Head of caudate nucleus (tissue), 42 donors: ENCODE results near the gene SNX20.
A peak's percentile ranks its signal among the peaks of the same experiment; 100 is the strongest.

Experiments
- DNase-seq, 42 donors: peaks; one replicate each; pipeline versions ENCODE4 v3.0.0 to v3.0.0-alpha.2; 2020 to 2021; ENCODE audit warnings: mixed read lengths in 7 of 42
- intact Hi-C: fragments of 100-400 bp; cut with DNase I; formaldehyde crosslinking; loops from one replicate; pipeline ENCODE4 v1.15.0; 2022

The SNX20 gene

DNA sequence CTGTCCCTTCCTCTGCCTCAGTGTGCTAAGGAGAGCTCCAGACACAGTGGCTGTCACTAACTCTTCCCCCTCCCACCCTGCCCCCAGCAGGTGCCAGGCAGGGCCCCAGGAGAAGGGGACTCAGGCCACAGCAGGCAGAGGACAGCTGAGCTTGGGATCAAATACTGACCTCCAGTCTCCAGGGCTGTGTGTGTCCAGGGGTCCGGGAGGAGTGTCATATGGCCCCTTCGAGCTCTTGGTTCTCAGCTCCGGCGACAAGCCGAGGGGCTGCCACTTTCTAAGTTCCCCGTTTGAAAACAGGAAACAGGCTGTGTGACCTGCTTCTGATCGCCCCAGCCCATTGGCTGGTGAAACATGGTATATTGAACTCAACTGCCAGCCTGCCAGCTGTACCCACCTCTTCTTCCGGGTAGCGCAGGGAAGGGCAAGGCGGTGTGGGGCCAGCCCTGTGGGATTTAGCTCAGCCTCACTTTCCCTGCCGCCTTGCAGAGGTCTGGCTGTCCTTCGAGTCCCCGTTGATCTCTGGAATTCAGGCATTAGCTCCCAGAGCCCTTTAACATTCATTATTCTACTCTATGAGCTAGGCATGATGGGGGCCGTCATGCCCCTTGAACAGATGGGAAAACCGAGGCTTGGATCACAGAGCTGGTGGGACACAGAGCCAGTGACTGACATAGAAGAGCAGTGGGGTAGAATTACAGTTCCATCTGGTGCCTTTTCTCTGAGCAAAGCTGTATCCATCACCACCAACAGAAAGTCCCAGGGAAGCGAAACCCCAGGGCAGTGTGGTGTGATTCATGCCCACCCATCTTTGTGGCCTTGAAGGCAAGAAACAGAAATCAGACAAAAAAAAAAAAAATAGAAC, at the start of gene SNX20:
Gene SNX20, minus strand, starts transcription at position 292 of the 865 bp plus-strand sequence. CDS start 3,786 bp downstream, outside the sequence.
- DNase-seq: peak in 10 of 42 donors; percentile 21 to 58 (median 36)
- intact Hi-C loops: no loop called here

- intact Hi-C loops: no loop called here
Measured at GRCh38 chr16:50724306-50724705, 43.2 kb upstream of the SNX20 start.

GRCh38 chr16:50722960-50723359, 41.8 kb upstream of the SNX20 start:
- no peak for DNase-seq
- intact Hi-C loops: no loop called here

More at GRCh38 chr16:50724306-50724705, 43.2 kb upstream of the SNX20 start:
- no peak for DNase-seq

DNA sequence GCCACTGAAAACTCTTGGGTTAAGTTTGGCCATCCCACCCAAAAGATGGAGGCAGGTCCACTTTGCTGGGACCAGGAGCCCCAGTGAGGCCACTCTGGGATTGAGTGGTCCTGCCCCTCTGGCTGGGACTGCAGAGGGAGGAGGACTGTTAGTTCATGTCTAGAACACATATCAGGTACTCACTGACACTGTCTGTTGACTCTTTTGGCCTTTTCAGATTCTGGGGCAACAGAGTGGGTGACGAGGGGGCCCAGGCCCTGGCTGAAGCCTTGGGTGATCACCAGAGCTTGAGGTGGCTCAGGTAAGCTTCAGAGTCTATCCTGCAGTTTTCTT, 41.3 kb upstream of the SNX20 start:
- DNase-seq: no peak
- intact Hi-C loops: no loop called here

DNA sequence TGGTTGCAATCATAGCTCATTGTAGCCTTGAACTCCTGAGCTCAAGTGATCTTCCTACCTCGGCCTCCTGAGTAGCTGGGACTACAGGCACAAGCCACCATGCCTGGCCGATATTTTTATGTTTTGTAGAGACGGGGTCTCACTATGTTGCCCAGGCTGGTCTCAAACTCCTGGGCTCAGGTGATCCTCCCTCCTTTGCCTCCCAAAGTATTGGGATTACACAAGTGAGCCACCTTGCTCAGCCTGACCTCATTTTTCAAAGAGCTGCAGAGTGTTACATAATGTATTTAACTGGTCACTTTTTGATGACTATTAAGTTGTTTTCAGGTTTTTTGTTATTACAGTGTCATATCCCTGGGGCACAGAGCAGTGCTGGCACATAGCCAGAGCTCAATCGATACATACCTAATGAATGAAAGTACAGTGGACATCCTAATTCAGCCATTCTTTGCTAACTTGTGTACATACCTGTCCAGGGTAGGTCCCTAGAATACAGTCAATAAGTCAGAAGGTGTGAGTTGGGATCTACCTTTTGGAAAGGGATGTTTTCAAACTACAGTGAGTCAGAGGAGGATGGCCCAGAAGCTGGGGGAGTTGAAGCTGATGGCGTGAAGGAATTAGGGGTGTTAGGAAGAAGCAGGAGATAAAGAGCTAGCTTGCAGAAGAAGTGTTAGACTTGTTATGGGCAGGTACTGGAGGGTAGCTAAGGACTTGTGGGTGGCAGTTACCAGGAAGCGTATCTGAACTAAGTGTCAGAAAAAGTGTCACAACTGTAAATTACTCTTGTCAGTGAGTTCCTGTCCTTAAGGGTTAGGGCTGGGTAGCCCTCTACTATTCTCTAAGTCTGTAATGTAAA, 40.7 kb upstream of the SNX20 start:
- intact Hi-C loops: no loop called here
- DNase-seq: no peak

DNA sequence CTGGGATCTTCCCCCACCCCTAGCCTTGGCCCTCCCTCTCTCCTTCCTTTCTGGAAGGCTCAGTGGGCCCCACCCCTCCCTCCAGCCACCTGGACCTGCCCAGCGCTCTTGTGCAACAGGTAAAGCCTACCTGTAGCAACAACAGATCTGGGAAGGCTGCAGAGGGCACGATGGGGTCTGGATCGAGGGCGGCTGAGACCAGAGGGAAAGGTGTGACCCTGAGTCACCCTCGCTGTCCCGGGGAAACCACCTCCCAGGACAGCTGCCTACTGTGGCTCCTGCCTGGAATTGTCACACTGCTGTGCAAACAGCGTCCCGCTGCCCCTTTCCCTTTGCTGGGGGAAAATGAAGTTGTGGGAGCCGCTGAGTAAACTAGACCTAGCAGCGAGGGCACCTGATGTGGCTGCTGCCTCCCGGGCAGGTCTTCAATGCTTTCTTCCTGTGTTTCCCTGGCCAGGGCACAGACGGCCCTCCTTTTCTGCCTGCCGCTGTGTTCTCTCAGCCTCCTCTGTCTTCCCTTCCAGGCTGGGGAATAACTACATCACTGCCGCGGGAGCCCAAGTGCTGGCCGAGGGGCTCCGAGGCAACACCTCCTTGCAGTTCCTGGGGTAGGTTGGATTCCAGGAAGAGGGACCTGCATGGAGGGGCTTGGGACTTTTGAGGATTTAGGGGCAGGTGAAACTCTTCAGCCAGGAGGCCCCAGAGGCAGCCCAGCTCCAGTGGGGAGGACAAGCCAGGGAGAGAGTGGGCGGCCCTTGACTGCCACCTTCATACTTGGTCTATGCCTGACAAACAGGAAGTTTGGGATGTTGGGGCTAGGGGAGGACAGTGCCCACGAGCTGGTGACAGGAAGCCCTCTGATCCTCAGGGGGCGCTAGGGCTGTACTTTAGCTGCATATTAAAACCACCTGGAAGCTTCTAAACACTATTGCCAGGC, 38.6 kb upstream of the SNX20 start:
- intact Hi-C loops: no loop called here
- DNase-seq: no peak

GRCh38 chr16:50718761-50719400, 37.8 kb upstream of the SNX20 start:
- no peak for DNase-seq
- intact Hi-C loops: no loop called here

- DNase-seq: no peak
- intact Hi-C loops: no loop called here
Measured at GRCh38 chr16:50718061-50718760, 37.1 kb upstream of the SNX20 start.

- intact Hi-C loops: no loop called here
- no peak for DNase-seq
Measured at GRCh38 chr16:50717494-50717893, 36.4 kb upstream of the SNX20 start.

DNA sequence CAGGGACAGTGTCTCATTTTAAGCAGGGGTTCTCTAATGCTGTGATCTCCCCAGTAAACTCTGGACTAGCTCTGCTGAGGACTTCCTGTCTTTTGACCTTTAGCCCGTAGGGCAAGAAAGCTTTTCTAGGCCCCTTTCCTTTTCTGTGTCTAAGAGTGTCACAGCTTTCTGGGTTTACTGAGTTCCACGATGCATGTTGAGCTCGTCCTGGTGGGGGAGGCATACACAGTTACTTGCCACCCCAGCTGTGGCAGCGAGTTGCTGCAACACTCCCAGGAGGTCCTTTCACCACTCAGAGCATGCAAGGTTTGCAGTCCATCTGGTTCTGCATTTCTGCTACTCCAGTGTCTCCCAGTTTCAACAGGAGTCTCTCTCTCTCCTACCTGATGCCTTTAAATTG, 36.0 kb upstream of the SNX20 start:
- intact Hi-C loops: no loop called here
- DNase-seq: no peak

DNA sequence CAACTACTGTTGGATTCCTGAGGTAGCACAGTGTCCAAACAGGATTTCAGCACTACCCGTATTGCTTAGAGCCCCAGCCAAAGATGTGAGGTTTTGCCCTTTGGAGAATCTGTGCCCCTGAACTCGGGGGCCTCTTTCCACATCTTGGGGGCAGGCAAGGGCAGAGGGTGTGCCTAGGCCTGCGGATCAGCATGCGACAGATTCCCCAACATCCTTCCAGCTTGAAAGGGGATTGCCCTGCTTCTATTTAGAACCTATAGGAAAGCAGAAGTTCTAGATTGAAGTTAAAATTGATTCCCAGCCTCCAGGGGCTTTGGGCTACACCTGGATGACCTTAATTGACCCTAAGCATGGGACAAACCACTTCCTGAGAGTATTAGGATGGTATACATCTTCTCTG, 31.8 kb upstream of the SNX20 start:
- DNase-seq: no peak
- intact Hi-C loops: no loop called here

DNA sequence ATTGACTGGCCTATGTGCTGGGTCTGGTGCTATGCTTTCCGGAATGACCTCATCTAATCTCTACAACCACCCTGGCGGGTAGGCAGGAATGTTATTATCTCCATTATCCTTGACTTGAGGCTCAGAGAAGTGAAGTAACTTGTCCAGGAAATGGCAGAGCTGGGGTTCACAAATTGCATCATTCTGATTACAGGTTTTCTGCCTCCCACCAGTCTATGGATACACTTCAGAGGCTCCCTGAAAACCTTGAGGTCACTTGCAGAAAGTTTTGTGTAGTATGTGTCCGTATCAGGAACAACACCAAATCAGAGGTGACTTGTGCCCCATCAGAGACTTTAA, 31.4 kb upstream of the SNX20 start:
- intact Hi-C loops: no loop called here
- DNase-seq: no peak

GRCh38 chr16:50711862-50712559, 30.9 kb upstream of the SNX20 start:
- intact Hi-C loops: no loop called here
- DNase-seq: peak; percentile 66 to 93 (median 84)

DNA sequence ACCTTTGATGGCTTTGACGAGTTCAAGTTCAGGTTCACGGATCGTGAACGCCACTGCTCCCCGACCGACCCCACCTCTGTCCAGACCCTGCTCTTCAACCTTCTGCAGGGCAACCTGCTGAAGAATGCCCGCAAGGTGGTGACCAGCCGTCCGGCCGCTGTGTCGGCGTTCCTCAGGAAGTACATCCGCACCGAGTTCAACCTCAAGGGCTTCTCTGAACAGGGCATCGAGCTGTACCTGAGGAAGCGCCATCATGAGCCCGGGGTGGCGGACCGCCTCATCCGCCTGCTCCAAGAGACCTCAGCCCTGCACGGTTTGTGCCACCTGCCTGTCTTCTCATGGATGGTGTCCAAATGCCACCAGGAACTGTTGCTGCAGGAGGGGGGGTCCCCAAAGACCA, 29.9 kb upstream of the SNX20 start:
- intact Hi-C loops: no loop called here
- DNase-seq: no peak

DNA sequence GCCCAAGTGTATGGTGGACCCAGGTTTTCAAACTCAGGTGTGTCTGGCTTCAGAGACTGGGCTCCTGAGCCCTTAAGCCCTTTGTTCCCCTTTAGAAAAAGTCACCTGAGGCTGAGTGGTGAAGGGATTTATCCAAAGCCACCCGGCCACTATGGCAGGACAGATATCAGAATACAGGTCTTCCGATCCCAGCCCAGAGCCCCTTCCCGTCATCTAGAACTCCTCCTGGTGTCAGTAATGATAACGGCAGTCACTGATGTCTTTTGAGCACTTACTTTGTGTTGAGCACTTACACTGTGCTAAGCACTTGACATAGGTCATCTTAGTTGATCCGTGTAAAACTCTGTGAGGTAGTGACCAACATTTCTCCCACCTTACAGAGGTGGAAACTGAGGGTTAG, 28.9 kb upstream of the SNX20 start:
- intact Hi-C loops: no loop called here
- DNase-seq: no peak

DNA sequence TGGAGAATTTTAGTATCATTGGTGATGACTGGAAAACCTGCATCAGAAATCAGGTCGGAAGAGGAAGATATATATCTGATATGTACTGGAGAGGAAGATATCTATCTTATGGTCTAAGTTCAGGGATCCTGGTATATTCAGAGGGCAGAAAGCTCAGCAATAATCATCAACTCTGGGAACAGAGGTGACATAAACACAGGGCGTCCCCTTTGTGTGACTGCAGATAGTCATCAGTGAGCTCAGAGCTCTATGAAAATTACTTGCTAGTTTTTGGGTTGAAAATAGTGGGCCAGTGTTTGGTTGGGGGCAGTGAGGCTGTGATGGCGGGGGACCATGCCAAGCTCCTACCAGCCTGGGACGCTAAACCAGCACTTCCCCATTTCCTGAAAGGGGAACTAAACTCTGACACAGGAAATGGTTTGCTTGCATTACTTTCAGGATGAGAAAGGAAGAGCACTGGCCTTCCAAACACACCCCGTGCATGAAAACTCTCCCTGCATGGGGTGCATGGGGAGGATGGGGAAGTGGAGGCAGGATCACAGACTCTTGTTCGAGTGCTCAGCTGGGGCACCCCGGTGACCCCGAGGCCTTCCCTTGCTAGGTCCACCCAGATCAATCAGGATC, 28.1 kb upstream of the SNX20 start:
- intact Hi-C loops: no loop called here
- DNase-seq: peak in 3 of 42 donors; percentile 5 to 24 (median 14)

GRCh38 chr16:50708373-50709060, 27.4 kb upstream of the SNX20 start:
- intact Hi-C loops: no loop called here
- DNase-seq: no peak
